Tibial artery (tissue), 4 donors: ENCODE results near the gene ABCA10.
"Not testable (repeated sequence)": the region's sequence is repeated elsewhere in the genome, so short reads cannot be mapped to it uniquely, and the experiment has no call there.

ENCODE experiments used
- DNase-seq, 2 donors: peaks; one replicate each; pipeline ENCODE4 v3.0.0-alpha.2; 2019
- H3K27ac ChIP-seq, 2 donors: fragments of 200-600 bp; sonication (generic) in 1 of 2; 1 replicate in 1 of 2; 2 replicates in 1 of 2; pipeline ENCODE4 v1.5.1; 2018 to 2019; ENCODE audit warnings: mild to moderate bottlenecking in 1 of 2
- H3K27me3 ChIP-seq, 2 donors: fragments of 200-600 bp; sonication (generic) in 1 of 2; one replicate each; pipeline versions ENCODE4 v1.5.1 to v1.6.0; 2016 to 2019
- H3K36me3 ChIP-seq, 3 donors: fragments of 200-600 bp; sonication (generic) in 2 of 3; one replicate each; pipeline ENCODE4 v1.5.1; 2016 to 2019; ENCODE audit warnings: mild to moderate bottlenecking in 2 of 3
- H3K4me1 ChIP-seq, 4 donors: fragments of 200-600 bp; sonication (generic) in 2 of 4; 1 replicate in 3 of 4; 2 replicates in 1 of 4; pipeline ENCODE4 v1.5.1; 2016 to 2019
- H3K4me3 ChIP-seq, 2 donors: fragments of 200-600 bp; sonication (generic) in 1 of 2; 1 replicate in 1 of 2; 2 replicates in 1 of 2; pipeline ENCODE4 v1.5.1; 2018 to 2019; ENCODE audit warnings: mild to moderate bottlenecking in 2 of 2
- H3K9me3 ChIP-seq, 3 donors: fragments of 200-600 bp; sonication (generic) in 1 of 3; one replicate each; pipeline ENCODE4 v1.5.1; 2016 to 2019
- CTCF ChIP-seq, 2 experiments: fragments of 200-600 bp in 1 of 2; fragments of 450-650 bp in 1 of 2; IDR thresholded peaks; one replicate each; pipeline ENCODE4 v1.5.1; 2017 to 2019; ENCODE audit warnings: antibody characterized with exemption in 2 of 2, mild to moderate bottlenecking in 1 of 2, moderate library complexity in 1 of 2
- intact Hi-C: fragments of 100-400 bp; cut with DNase I; formaldehyde crosslinking; loops from one replicate; pipeline ENCODE4 v1.15.0; 2023; ENCODE audit warnings: low total_unique reads

ABCA10 gene

DNA sequence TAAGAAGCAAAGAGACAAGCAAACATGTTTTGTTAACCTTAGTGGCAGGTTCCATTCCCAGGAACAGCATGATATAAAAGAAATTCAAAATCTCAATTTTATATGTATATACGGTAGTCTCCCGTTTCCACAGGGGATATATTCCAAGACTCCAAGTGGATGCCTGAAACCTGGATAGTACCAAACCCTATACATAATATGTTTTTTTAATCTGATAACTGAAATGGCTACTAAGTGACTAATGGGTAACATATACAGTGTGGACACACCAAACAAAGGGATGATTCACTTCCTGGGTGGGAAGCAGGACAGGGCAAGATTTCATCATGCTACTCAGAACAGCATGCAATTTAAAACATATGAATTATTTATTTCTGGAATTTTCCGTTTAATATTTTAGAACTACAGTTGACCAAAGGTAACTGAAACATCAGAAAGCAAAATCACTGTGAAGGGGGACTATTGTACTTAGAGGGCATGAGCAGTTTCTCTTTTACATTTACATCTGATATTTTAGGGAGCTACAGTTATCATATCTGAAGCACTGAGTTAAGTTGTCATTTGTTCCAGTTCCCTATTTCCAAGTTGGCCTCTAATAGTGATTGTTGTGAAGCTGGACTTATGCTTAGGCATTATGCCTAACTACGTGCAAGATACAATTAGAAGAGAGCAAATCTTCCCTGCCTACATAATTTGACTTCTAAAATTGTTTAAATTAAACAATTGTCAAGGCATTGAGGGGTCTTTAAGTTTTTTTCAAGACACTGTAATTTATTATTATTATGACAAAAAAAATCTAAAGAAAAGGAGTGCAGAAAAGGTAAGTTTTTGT, 52.8 kb downstream of the ABCA10 start:
- DNase-seq = no peak
- Histone ChIP-seq H3K4me1 (no peaks in the 10 kb centered on the region), H3K27me3 (no peaks in the 10 kb centered on the region), H3K9me3 (no peaks in the 10 kb centered on the region), H3K27ac (no peak overlapping the region), H3K4me3 (no peak overlapping the region), H3K36me3 (no peaks in the 10 kb centered on the region)
- intact Hi-C loops = no loop called here
- TF ChIP-seq CTCF (IDR thresholded peaks at IDR 0.05) = no peak

- Histone ChIP-seq H3K4me1 (no peaks in the 10 kb centered on the region), H3K27ac (no peak overlapping the region), H3K4me3 (no peak overlapping the region), H3K36me3 (no peaks in the 10 kb centered on the region), H3K27me3 (no peaks in the 10 kb centered on the region), H3K9me3 (no peaks in the 10 kb centered on the region)
- TF ChIP-seq CTCF (IDR thresholded peaks at IDR 0.05) = no peak
- DNase-seq = no peak
- intact Hi-C loops = no loop called here
These were observed 53.4 kb downstream of the ABCA10 start for GRCh38 chr17:69175262-69175624.

DNA sequence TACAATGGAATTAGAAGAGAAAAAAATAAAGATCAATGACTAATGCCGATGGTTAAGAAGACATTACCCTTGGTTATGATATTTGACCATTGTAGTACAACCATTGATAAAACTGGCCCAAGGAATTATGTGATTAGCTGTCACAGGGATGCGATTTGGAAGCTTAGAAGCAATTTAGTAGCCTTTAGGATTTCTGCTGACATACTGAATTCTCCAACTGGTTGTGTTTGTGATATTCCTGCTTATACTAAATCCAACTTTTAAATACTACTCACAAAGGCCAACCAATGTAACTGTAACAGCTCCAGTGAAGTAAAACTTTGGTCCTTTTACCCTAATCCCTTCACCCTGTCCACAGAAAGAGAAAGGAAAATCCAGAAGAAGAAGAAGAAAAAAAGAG, 55.5 kb downstream of the ABCA10 start:
- DNase-seq = no peak
- no peak for TF ChIP-seq CTCF (IDR thresholded peaks at IDR 0.05)
- Histone ChIP-seq H3K36me3 (no peaks in the 10 kb centered on the region), H3K27me3 (no peaks in the 10 kb centered on the region), H3K9me3 (no peaks in the 10 kb centered on the region), H3K4me3 (no peak overlapping the region), H3K4me1 (no peaks in the 10 kb centered on the region), H3K27ac (no peak overlapping the region)
- intact Hi-C loops = no loop called here

DNA sequence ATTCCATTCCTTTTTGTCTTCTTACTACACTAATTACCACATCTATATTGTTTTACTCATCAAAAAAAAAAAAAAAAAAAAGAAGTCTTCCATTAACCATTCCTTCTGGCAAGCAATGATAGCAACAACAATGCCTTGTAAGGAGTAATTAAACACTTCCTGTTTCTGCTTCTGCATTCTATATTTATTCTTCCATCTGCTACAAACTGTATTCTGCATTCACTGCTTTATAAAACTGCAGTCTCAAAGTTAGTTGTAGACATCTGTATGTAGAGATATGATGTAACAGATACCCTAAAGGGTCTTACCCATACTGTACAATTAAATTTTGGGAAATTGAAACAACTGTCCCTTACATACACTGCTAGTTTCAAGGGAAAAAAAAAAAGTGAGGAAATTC, 58.2 kb downstream of the ABCA10 start:
- intact Hi-C loops = no loop called here
- no peaks in the 10 kb centered on the region for H3K27me3 ChIP-seq
- H3K36me3 ChIP-seq = no peaks in the 10 kb centered on the region
- no peak for DNase-seq
- H3K4me1 ChIP-seq = no peaks in the 10 kb centered on the region
- no peak overlapping the region for H3K27ac ChIP-seq
- no peaks in the 10 kb centered on the region for H3K9me3 ChIP-seq
- H3K4me3 ChIP-seq = no peak overlapping the region
- TF ChIP-seq CTCF (IDR thresholded peaks at IDR 0.05) = no peak

GRCh38 chr17:69168642-69169041, 60.0 kb downstream of the ABCA10 start:
- H3K36me3 ChIP-seq, H3K27ac ChIP-seq, DNase-seq, H3K9me3 ChIP-seq, intact Hi-C loops, H3K4me3 ChIP-seq, H3K4me1 ChIP-seq, H3K27me3 ChIP-seq: not testable (repeated sequence)

- Histone ChIP-seq H3K27me3 (no peaks in the 10 kb centered on the region), H3K36me3 (no peaks in the 10 kb centered on the region), H3K4me3 (no peak overlapping the region), H3K9me3 (no peaks in the 10 kb centered on the region), H3K27ac (no peak overlapping the region), H3K4me1 (no peaks in the 10 kb centered on the region)
- TF ChIP-seq CTCF (IDR thresholded peaks at IDR 0.05) = no peak
- intact Hi-C loops = no loop called here
- no peak for DNase-seq
These were observed 61.7 kb downstream of the ABCA10 start for GRCh38 chr17:69166957-69167356.
